HepG2 (cell line): ENCODE data around the gene CDK2AP2. TPM values are rescaled to one million over a fixed set of nuclear protein-coding genes. Genes with fewer than 3 reads are reported as not detected.
A peak's percentile ranks its signal among the peaks of the same experiment; 100 is the strongest.

Source experiments
- BCL3 ChIP-seq: sonication (generic); formaldehyde crosslinking; IDR thresholded peaks from 2 replicates; pipeline ENCODE4 v1.5.1; 2020; ENCODE audit warnings: mild to moderate bottlenecking, missing genetic modification reagents, moderate library complexity
- CEBPB ChIP-seq: IDR thresholded peaks from 2 replicates; pipeline ENCODE4 v1.6.1; 2011; ENCODE audit warnings: low read depth, low read length, improper control_type of control experiment, borderline replicate concordance
- GABPA ChIP-seq, 2 experiments: IDR thresholded peaks; 2 replicates each; pipeline ENCODE4 v1.6.1; 2011 to 2016; ENCODE audit warnings: low read depth in 2 of 2, low read length in 1 of 2, missing biosample characterization in 1 of 2, missing genetic modification characterization in 1 of 2
- KIAA2018 ChIP-seq: sonication (generic); formaldehyde crosslinking; IDR thresholded peaks from 2 replicates; pipeline ENCODE4 v1.5.0; 2020; ENCODE audit warnings: mild to moderate bottlenecking, missing genetic modification reagents, borderline replicate concordance
- PREB ChIP-seq: sonication (generic); formaldehyde crosslinking; IDR thresholded peaks from 2 replicates; pipeline ENCODE4 v1.4.0; 2020; ENCODE audit warnings: missing genetic modification reagents
- RFXANK ChIP-seq: IDR thresholded peaks from 2 replicates; pipeline ENCODE4 v1.6.1; 2016
- RNF219 ChIP-seq: sonication (generic); formaldehyde crosslinking; IDR thresholded peaks from 2 replicates; pipeline ENCODE4 v1.5.0; 2020; ENCODE audit warnings: mild to moderate bottlenecking, missing genetic modification reagents
- SRY ChIP-seq: sonication (generic); formaldehyde crosslinking; IDR thresholded peaks from 2 replicates; pipeline ENCODE4 v1.8.0; 2022; ENCODE audit warnings: mild to moderate bottlenecking, missing genetic modification reagents
- TFDP1 ChIP-seq: IDR thresholded peaks from 2 replicates; pipeline ENCODE4 v1.6.1; 2016; ENCODE audit warnings: missing compliant biosample characterization, missing genetic modification reagents, borderline replicate concordance
- ZEB1 ChIP-seq: IDR thresholded peaks from 2 replicates; pipeline ENCODE4 v1.6.1; 2012; ENCODE audit warnings: mild to moderate bottlenecking, low read depth, inconsistent platforms; ENCODE audit not compliant: insufficient replicate concordance
- ZMAT5 ChIP-seq: sonication (generic); formaldehyde crosslinking; IDR thresholded peaks from 2 replicates; pipeline ENCODE4 v1.5.0; 2020; ENCODE audit warnings: mild to moderate bottlenecking, low read depth, missing genetic modification reagents, borderline replicate concordance
- ZNF282 ChIP-seq: fragments of 450-650 bp; IDR thresholded peaks from 2 replicates; pipeline ENCODE4 v1.6.1; 2018; ENCODE audit not compliant: partially characterized antibody
- ZNF672 ChIP-seq: sonication (generic); formaldehyde crosslinking; IDR thresholded peaks from 2 replicates; pipeline ENCODE4 v1.8.1; 2022; ENCODE audit warnings: missing genetic modification reagents
- polyA plus RNA-seq, 8 experiments: library from polyadenylated mRNA; depleted of rRNA in 3 of 8; stranded (reverse) in 7 of 8; unstranded in 1 of 8; fragments of >200 nt; fragmentation: Illumina TruSeq in 4 of 8; extraction: Trizol in 4 of 8; gene quantifications; 2 replicates each; pipeline versions ENCODE4 v1.2.1 to v1.2.3, GENCODE V29; 2011 to 2016; ENCODE audit warnings: low read depth in 4 of 8, missing spikeins in 1 of 8, mixed read lengths in 1 of 8; ENCODE audit not compliant: insufficient read depth in 1 of 8
- total RNA-seq, 5 experiments: library from RNA; depleted of rRNA; stranded (reverse); fragments of >200 nt; fragmentation: Illumina TruSeq; extraction: Trizol; gene quantifications; 2 replicates each; pipeline ENCODE4 v1.2.3, GENCODE V29; 2016; ENCODE audit warnings: low read depth in 1 of 5

The CDK2AP2 gene
- total and polyA plus RNA-seq, 2 of the 13 experiments (the other 11 are each of a cell fraction or from before 2014, with no cell fraction given): 15.0 to 23.2 TPM

- no peak for TF ChIP-seq KIAA2018
- TF ChIP-seq PREB: no peak
- peak; percentile 69; the same call in 1 of the 2 replicates for TF ChIP-seq SRY (CRISPR knock-in tag)
- no peak for TF ChIP-seq ZNF282
- 0 out of 2 replicates have a peak, but pooled peaks have one; percentile 60 for TF ChIP-seq BCL3 (CRISPR knock-in tag)
- TF ChIP-seq CEBPB: no peak
- no peak for TF ChIP-seq ZNF672
- TF ChIP-seq ZMAT5 (CRISPR knock-in tag): no peak
- no peak for TF ChIP-seq ZEB1
- peak; percentile 64; the same call in 1 of the 2 replicates for TF ChIP-seq TFDP1 (CRISPR knock-in tag)
- TF ChIP-seq RFXANK (CRISPR knock-in tag): no peak
- no peak for TF ChIP-seq RNF219 (CRISPR knock-in tag)
- no peak; the same call in 1 of the 2 replicates for TF ChIP-seq GABPA (IDR thresholded peaks at IDR 0.05; ENCODE audit: low read depth, low read length)
- no peak; the same call in 1 of the 2 replicates for TF ChIP-seq GABPA (CRISPR knock-in tag; IDR thresholded peaks at IDR 0.05; ENCODE audit: low read depth)
These were observed 39.0 kb downstream of the CDK2AP2 start, which contains the start of gene TMEM134 (continued) for GRCh38 chr11:67468759-67469507.
